ENCODE measurements around the gene EXOC3L1.

Gene EXOC3L1

GRCh38 chr16:67195676-67196075, 5.7 kb upstream of the EXOC3L1 start:
- no peak for DNase-seq

- no peak for DNase-seq
Observed at GRCh38 chr16:67194260-67194659, 4.3 kb upstream of the EXOC3L1 start.

DNA sequence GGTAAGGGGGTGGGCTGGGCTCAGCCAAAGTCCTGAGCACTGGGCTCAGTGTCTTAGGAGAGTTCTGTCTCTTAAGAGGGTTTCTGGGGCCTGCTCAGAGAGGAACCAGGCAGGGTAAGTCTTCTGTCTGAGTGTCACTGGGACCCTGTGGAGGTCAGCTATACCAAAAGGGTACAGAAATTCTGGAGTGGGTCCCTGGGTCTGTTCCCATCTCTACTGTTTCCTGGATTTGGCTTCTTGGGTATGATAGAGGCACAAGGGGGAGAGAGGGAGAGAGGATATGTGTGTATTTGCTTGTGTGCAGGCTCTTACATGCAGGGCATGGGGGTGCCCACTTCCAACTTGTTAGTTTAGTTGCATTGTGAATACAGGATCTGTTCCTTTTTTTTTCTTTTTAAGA, 3.6 kb upstream of the EXOC3L1 start:
- no peak for DNase-seq

GRCh38 chr16:67192781-67193361, 2.9 kb upstream of the EXOC3L1 start:
- DNase-seq, result no peak

- DNase-seq, result peak; percentile 82
Observed at GRCh38 chr16:67191995-67192681, 2.2 kb upstream of the EXOC3L1 start, which contains the start of gene E2F4. TSS of gene E2F4 (plus strand) at chr16:67192155. CDS start at chr16:67192228, 73 bp downstream.

- DNase-seq, result no peak
Observed at GRCh38 chr16:67191411-67191994, 1.6 kb upstream of the EXOC3L1 start.

DNA sequence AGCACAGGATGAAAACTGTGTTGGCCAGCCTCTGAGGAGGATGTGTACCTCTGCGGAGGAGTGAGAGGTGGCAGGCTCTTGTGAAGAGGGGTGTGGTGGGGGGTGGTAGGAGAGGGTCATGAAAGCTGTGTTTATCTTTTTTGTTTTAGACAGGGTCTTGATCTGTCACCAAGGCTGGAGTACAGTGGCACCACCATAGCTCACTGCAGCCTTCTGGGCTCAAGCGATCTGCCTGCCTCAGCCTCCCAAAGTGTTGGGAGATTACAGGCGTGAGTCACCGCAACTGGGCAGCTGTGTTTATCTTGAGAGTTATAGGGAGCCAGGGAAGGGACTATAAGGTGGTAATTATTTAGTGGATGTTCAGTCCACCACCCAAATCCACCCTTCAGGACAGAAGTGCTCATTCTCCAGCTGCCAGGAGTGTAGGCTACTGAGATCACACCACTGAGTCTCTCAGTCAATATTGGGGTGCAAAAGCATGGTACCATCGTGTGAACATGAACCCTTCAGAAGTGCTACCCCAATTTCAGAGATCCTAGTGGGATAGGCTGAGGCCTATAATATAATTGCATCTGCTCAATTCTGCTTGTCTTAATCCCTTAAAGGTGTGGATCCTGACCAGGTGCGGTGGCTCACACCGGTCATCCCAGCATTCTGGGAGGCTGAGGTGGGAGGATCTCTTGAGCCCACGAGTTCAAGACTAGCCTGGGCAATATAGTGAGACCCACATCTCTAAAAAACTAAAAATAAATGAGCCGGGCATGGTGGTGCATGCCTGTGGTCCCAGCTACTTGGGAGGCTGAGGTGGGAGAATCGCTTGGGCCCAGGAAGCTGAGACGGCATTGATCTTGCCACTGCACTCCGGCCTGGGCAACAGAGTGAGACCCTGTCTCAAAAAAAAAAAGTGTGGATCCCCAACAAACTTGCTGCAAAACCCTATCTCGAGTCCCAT, 788 bp upstream of the EXOC3L1 start:
- DNase-seq, result no peak

DNA sequence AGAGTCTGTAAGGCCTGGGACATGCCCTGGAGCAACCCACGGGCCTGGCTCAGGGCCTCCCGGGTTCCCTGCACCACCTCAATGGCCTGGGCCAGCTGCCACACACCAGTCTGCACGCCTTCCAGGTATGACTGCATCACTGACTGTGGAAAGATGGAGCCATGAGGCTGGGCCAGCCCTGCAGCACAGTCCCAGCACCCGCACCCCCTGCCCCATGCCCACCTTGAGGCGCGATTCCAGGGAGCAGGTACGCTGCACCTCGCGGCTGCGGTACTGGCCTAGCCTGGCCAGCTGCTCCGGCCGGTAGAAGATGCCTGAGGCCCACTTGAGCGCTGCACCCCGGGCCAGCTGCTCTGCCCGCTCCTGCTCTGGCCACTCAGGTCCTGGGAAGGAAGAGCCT, 1.1 kb downstream of the EXOC3L1 start:
- DNase-seq, result no peak

DNA sequence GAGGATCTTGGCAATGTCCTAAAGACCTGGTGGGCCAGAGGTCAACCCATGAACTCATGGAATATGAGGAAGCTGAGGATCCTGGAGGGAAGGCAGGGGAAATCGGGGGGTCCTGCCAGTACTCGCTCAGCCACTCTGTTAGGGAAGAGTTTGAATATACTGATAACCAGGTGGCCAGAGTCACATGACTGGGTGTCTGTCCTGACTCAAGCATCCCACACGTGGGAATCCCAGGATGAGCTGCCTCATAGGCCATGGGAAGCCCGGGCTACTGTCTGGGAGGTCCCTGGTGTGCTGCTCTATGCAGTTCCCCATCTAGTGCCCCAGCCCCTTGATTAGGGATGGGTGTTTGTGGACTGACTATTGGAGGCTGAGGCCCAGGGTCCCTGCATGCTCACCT, 1.6 kb downstream of the EXOC3L1 start:
- DNase-seq, result no peak

DNA sequence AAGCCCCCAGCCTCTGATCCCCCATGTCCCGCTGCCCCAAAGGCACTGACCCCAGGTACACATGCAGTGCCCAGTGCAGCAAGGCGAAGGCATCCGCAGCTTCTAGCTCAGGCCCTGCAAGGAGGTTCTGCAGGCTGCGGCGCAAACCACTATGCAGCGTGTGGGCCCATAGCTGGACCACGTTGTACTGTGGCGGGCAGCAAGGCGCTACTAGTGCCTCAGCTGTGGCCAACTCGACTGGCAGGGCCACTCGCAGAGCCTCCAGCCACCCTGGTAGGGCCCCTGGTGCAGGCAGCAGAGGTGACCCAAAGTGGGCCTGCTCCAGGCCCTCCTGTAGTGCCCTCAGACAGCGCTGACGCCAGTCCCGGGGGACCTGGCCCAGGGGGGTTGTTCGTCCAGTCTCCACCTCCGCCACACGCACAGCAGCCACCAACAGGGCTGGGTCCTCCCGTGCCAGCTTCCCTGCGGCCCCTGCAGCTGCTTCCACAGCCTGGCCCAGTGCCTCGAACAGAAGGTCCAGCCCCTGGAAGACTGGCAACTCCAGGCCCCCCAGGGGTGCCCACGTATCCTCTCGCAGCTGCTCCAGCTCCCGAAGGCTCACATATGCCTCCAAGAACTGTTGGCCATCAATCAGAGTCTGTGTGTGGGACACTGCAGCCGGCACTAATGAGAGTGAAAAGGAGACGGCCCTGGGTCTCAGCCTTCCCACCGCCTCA, 2.6 kb downstream of the EXOC3L1 start:
- DNase-seq, result no peak

DNA sequence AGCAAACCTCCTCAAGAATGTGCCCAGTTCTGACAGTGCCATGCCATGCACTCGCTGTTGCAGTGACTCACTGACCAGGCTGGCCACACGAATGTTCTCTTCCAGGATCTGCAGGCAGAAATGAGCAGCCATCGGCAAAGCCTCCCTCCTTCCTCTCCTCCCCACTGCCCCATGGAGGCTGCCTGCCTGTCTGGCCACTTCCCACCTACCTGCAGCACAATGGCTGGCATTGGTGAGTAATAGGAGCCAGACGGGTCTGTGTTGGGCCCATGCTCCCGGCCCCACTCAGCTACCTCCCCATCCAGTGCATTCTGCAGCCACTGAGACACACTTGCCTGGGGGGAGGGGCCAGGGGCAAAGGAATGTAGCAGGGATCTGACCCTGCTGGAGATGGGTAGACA, 3.4 kb downstream of the EXOC3L1 start:
- DNase-seq, result no peak

DNA sequence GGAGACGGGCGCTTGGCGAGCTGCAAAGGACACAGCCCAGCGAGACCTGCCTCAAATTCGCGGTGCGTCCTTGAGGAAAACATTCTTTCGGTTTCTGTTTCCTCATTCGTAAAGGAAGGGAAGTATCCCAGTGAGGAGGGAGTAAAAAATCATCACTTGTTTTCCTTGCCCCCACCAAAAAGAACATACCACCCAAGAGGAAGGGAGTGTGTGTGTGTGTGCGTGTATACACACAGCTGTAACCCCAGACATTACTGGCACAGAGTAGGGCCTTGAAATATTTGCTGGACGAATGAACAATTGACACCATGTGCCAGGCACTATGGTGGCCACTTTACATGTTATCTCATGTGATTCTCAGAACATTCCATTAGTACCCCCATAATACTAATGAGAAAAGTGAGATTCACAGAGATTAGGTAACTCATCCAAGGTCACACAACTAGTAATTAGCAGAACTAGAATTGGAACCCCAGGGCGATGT, 4.2 kb downstream of the EXOC3L1 start:
- DNase-seq, result no peak

DNA sequence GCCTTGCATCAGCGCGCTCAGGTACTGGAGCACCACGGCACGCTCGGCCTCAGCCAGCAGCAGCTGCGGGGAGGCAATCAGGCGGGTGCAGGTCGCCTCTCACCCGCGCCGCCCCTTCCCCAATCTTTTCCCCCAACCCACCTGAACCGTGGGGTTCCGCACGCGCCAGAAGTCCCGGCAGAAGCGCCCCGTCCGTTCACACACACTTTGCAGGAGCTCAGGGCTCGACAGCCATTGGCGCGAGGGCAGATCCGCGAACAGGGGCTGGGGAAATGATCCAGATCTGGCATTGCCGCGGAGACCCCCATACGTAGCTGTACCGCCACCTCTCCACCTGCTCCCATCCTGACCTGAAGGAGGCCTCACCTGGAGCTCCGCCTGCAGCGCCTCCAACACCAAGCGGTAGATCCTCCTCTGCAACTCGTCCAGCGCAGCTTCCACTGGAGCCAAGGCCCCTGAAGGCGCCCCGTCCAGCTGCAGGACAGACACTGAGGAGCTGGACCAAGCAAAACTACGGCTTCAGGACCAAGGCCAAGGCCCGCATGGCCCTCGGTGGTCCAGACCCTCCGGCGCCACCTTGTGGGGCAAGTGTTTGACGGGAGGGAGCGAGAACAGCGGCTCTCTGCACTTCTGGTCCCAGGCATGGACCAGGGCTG, 4.8 kb downstream of the EXOC3L1 start:
- DNase-seq, result peak; percentile 87

- no peak for DNase-seq
Observed at GRCh38 chr16:67184453-67184994, 5.4 kb downstream of the EXOC3L1 start.

GRCh38 chr16:67183627-67184452, 6.1 kb downstream of the EXOC3L1 start, which contains the start of gene MATCAP1:
TSS of gene MATCAP1 (minus strand) at chr16:67183963. CDS start at chr16:67180610, 3,353 bp downstream.
- DNase-seq, result peak; percentile 90

- DNase-seq, result no peak
Observed at GRCh38 chr16:67183284-67183626, 6.7 kb downstream of the EXOC3L1 start.

DNA sequence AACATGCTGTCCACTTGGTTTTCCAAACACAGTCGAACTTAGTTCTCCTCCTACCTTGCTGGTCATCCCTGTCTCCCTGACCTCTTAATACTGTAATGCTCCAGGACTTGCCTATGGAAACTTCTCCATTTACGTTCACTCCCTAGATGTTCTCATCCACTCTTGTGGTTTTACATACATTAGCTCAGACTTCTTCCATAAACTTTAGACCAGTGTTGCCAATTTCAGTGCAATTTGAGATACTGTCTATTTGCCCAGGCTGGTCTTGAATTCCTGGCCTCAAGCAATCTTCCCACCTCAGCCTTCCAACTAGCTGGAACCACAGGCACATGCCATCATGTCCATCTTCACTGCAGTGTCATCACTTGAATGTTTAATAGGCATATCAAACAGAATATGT, 7.6 kb downstream of the EXOC3L1 start:
- DNase-seq, result no peak

DNA sequence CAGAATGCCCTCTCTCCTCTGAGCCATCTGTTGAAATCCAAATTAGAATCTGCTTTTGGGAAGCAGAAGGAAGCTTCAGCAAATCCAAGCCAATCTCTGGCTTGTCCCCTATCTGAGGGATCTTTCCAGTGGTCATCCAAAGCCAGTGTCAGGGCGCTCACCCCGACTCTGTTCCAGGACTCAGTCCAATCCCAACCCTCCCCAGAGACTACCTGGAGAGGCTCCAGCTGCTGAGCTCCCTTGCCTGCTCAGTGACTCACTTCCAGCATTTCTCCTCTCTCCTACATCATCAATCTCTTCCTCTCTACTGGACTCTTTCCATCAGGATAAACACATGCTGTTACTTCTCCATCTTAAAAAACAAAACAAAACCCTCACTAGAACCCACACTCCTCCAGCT, 8.6 kb downstream of the EXOC3L1 start:
- DNase-seq, result no peak

GRCh38 chr16:67180166-67180565, 9.8 kb downstream of the EXOC3L1 start:
- no peak for DNase-seq

GRCh38 chr16:67179421-67180080, 10.4 kb downstream of the EXOC3L1 start:
- DNase-seq, result no peak

All from activated CD4-positive, alpha-beta T cell treated with anti-CD3 and anti-CD28 coated beads, Interleukin-2, amount 50 U/mL, for 1 hour (primary cell).